Uterus (tissue), 2 donors: Measurements from ENCODE around the gene RNH1.

ENCODE experiments used
- POLR2A ChIP-seq, 2 donors: fragments of 450-650 bp; IDR thresholded peaks; one replicate each; pipeline ENCODE4 v1.6.1; 2016; ENCODE audit warnings: antibody characterized with exemption in 2 of 2, mild to moderate bottlenecking in 1 of 2, moderate library complexity in 1 of 2
- TF ChIP-seq, protein P1 (sequence below), 4 experiments: fragments of 200-600 bp in 2 of 4; fragments of 450-650 bp in 2 of 4; sonication (generic) in 2 of 4; IDR thresholded peaks; one replicate each; pipeline ENCODE4 v1.5.1; 2016 to 2019; ENCODE audit warnings: antibody characterized with exemption in 4 of 4, mild to moderate bottlenecking in 2 of 4, moderate library complexity in 1 of 4

DNA sequence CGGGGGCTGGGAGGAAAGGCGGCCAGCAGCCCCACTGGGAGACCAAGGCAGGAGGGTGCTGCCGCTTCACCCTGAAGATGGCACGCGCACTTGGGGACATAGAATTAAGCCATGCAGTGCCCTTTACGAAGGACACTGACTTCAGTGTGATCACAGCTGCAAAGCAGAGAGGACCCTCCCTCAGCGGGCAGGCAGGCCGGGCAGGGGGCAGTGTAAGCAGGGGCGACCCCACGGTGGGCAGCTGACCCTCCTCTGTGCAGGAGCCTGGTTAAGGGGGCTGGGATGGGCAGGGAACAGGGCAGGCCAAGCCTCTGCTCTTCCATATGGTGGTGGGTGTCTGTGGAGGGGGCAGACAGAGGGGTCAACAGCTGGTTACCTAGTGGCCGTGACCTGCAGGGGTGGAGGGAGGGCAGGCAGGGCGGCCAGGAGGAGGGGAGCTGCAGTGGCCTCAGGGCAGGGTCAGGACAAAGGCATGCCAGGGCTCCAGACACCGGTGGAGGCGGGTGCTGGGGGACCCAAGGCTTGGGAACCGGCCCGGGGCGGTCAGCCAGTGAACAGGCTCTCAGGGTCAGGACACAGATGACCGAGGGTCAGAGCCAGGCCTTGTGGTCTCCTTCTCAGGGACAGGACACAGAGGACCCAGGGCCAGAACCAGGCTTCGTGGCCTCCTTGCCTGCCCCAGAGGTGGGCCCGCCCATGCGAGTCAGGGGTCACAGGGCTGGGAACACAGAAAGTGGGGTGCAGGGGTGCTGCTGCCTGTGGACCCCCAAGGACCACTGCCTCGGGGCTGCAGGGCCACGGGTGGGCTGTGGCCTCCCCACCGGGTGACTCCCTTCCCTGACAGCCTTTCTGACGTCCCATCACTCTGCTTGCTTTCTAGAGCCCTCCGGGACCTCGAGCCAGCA is 46.3 kb upstream of the RNH1 start:
- TF ChIP-seq, protein P1, sequence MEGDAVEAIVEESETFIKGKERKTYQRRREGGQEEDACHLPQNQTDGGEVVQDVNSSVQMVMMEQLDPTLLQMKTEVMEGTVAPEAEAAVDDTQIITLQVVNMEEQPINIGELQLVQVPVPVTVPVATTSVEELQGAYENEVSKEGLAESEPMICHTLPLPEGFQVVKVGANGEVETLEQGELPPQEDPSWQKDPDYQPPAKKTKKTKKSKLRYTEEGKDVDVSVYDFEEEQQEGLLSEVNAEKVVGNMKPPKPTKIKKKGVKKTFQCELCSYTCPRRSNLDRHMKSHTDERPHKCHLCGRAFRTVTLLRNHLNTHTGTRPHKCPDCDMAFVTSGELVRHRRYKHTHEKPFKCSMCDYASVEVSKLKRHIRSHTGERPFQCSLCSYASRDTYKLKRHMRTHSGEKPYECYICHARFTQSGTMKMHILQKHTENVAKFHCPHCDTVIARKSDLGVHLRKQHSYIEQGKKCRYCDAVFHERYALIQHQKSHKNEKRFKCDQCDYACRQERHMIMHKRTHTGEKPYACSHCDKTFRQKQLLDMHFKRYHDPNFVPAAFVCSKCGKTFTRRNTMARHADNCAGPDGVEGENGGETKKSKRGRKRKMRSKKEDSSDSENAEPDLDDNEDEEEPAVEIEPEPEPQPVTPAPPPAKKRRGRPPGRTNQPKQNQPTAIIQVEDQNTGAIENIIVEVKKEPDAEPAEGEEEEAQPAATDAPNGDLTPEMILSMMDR (IDR thresholded peaks at IDR 0.05), result no peak
- TF ChIP-seq POLR2A (IDR thresholded peaks at IDR 0.05), result no peak
